Measurements from ENCODE around the gene IL20RB. TPM values are rescaled to one million over a fixed set of nuclear protein-coding genes. Genes with fewer than 3 reads are reported as not detected.

Gene IL20RB
- total RNA-seq, 1 donor, result 1.8 TPM

DNA sequence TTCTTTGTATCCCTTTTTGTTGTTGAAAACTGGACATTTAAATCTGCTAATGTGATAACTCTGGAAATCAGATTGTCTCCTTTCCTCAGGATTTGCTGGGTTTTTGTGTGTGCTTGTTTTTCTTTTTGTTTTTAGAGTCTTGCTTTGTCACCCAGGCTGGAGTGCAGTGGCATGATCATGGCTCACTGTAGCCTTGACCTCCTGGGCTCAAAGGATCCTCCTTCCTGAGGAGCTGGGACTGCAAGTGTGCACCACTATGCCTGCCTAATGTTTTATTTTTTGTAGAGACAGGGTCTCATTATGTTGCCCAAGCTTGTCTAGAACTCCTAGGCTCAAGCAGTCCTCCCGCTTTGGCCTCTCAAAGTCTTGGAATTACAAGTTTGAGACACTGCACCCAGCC lies 44.6 kb upstream of the IL20RB start:
- H3K36me3 ChIP-seq (ENCODE audit: insufficient read depth, low read length), result no peaks in the 10 kb centered on the region
- no peak overlapping the region for H3K4me2 ChIP-seq (ENCODE audit: insufficient read depth, low read length)
- H3K27ac ChIP-seq (ENCODE audit: low read depth, low read length), result no peak overlapping the region
- no peak for TF ChIP-seq CTCF (IDR thresholded peaks at IDR 0.05; ENCODE audit: extremely low read depth, low read depth, low read length)
- DNase-seq (ENCODE audit: insufficient read length, low spot score, missing footprints), result no peak
- H3K9me3 ChIP-seq (ENCODE audit: low read depth, low read length), result no peaks in the 10 kb centered on the region
- H3K4me3 ChIP-seq (ENCODE audit: insufficient read depth, low read length), result no peak overlapping the region
- H3K4me1 ChIP-seq (ENCODE audit: insufficient read depth, low read length), result no peaks in the 10 kb centered on the region
- no peak overlapping the region for H2AFZ ChIP-seq (ENCODE audit: low read length)
- H4K20me1 ChIP-seq (ENCODE audit: insufficient read depth, low read length), result peaks cover 38% of the 10 kb centered on the region
- H3K79me2 ChIP-seq (ENCODE audit: insufficient read depth, low read length), result peaks cover 93% of the 10 kb centered on the region
- no peaks in the 10 kb centered on the region for H3K27me3 ChIP-seq (ENCODE audit: insufficient read depth, low read length)

- Histone ChIP-seq H4K20me1 (ENCODE audit: insufficient read depth, low read length) (peaks cover 22% of the 10 kb centered on the region), H3K9me3 (ENCODE audit: low read depth, low read length) (no peaks in the 10 kb centered on the region), H3K4me2 (ENCODE audit: insufficient read depth, low read length) (no peak overlapping the region), H3K27me3 (ENCODE audit: insufficient read depth, low read length) (no peaks in the 10 kb centered on the region), H3K4me3 (ENCODE audit: insufficient read depth, low read length) (no peak overlapping the region), H3K36me3 (ENCODE audit: insufficient read depth, low read length) (no peaks in the 10 kb centered on the region), H3K27ac (ENCODE audit: low read depth, low read length) (no peak overlapping the region), H3K4me1 (ENCODE audit: insufficient read depth, low read length) (no peaks in the 10 kb centered on the region), H2AFZ (ENCODE audit: low read length) (no peak overlapping the region), H3K79me2 (ENCODE audit: insufficient read depth, low read length) (peaks cover 91% of the 10 kb centered on the region)
- no peak for TF ChIP-seq CTCF (IDR thresholded peaks at IDR 0.05; ENCODE audit: extremely low read depth, low read depth, low read length)
- no peak for DNase-seq (ENCODE audit: insufficient read length, low spot score, missing footprints)
Measured at GRCh38 chr3:136914739-136915138, 43.0 kb upstream of the IL20RB start.

GRCh38 chr3:136916223-136916622 lies 41.6 kb upstream of the IL20RB start:
- Histone ChIP-seq H3K36me3 (ENCODE audit: insufficient read depth, low read length) (no peaks in the 10 kb centered on the region), H3K4me2 (ENCODE audit: insufficient read depth, low read length) (no peak overlapping the region), H3K4me1 (ENCODE audit: insufficient read depth, low read length) (no peaks in the 10 kb centered on the region), H3K27ac (ENCODE audit: low read depth, low read length) (no peak overlapping the region), H3K4me3 (ENCODE audit: insufficient read depth, low read length) (no peak overlapping the region), H2AFZ (ENCODE audit: low read length) (no peak overlapping the region), H3K79me2 (ENCODE audit: insufficient read depth, low read length) (peaks cover 91% of the 10 kb centered on the region), H4K20me1 (ENCODE audit: insufficient read depth, low read length) (peaks cover 17% of the 10 kb centered on the region), H3K27me3 (ENCODE audit: insufficient read depth, low read length) (no peaks in the 10 kb centered on the region), H3K9me3 (ENCODE audit: low read depth, low read length) (no peaks in the 10 kb centered on the region)
- no peak for DNase-seq (ENCODE audit: insufficient read length, low spot score, missing footprints)
- no peak for TF ChIP-seq CTCF (IDR thresholded peaks at IDR 0.05; ENCODE audit: extremely low read depth, low read depth, low read length)

GRCh38 chr3:136919799-136920580 lies 37.8 kb upstream of the IL20RB start:
- H3K4me3 ChIP-seq (ENCODE audit: insufficient read depth, low read length), result no peak overlapping the region
- peaks cover 86% of the 10 kb centered on the region for H3K79me2 ChIP-seq (ENCODE audit: insufficient read depth, low read length)
- no peaks in the 10 kb centered on the region for H3K27me3 ChIP-seq (ENCODE audit: insufficient read depth, low read length)
- no peak for TF ChIP-seq CTCF (IDR thresholded peaks at IDR 0.05; ENCODE audit: extremely low read depth, low read depth, low read length)
- peak; percentile 42 for DNase-seq (ENCODE audit: insufficient read length, low spot score, missing footprints)
- H3K36me3 ChIP-seq (ENCODE audit: insufficient read depth, low read length), result no peaks in the 10 kb centered on the region
- no peak overlapping the region for H3K27ac ChIP-seq (ENCODE audit: low read depth, low read length)
- H3K9me3 ChIP-seq (ENCODE audit: low read depth, low read length), result no peaks in the 10 kb centered on the region
- no peaks in the 10 kb centered on the region for H3K4me1 ChIP-seq (ENCODE audit: insufficient read depth, low read length)
- H4K20me1 ChIP-seq (ENCODE audit: insufficient read depth, low read length), result peaks cover 10% of the 10 kb centered on the region
- H2AFZ ChIP-seq (ENCODE audit: low read length), result no peak overlapping the region
- H3K4me2 ChIP-seq (ENCODE audit: insufficient read depth, low read length), result no peak overlapping the region
